Right lobe of liver (tissue), 4 donors: Measurements from ENCODE around the gene LHFPL6.

Experiments used
- CTCF ChIP-seq, 4 donors: fragments of 200-600 bp in 3 of 4; fragments of 450-650 bp in 1 of 4; IDR thresholded peaks; one replicate each; pipeline versions ENCODE4 v1.5.1 to v1.8.0; 2016 to 2022; ENCODE audit warnings: antibody characterized with exemption in 4 of 4, mild to moderate bottlenecking in 2 of 4
- POLR2A ChIP-seq: fragments of 450-650 bp; IDR thresholded peaks from one replicate; pipeline ENCODE4 v1.6.1; 2017; ENCODE audit warnings: antibody characterized with exemption, mild to moderate bottlenecking
- donor health status: DM: no; HTN: no; CAD: no.
- donor health status: DM: no; HTN: no; CAD: no.
- donor health status: DM: no; HTN: yes; CAD: no.

GRCh38 chr13:39525506-39525905 lies 77.5 kb downstream of the LHFPL6 start:
- TF ChIP-seq CTCF (IDR thresholded peaks at IDR 0.05) (no peak), POLR2A (no peak)
